IPS-NIHi7 (cell line): ENCODE data around the gene KIAA1755.

Experiments
- DNase-seq: peaks from one replicate; pipeline ENCODE4 v3.0.0; 2012; ENCODE audit warnings: mixed read lengths; ENCODE audit errors: extremely low spot score

Gene KIAA1755

GRCh38 chr20:38241201-38241600 lies 19.3 kb downstream of the KIAA1755 start:
- DNase-seq, result no peak

- no peak for DNase-seq
Observed at GRCh38 chr20:38239441-38239840, 21.1 kb downstream of the KIAA1755 start.

- DNase-seq, result no peak
Observed at GRCh38 chr20:38238829-38239228, 21.7 kb downstream of the KIAA1755 start.

GRCh38 chr20:38237381-38237780 lies 23.2 kb downstream of the KIAA1755 start:
- DNase-seq, result no peak

- no peak for DNase-seq
Observed at GRCh38 chr20:38231531-38232121, 28.9 kb downstream of the KIAA1755 start.

GRCh38 chr20:38230957-38231526 lies 29.5 kb downstream of the KIAA1755 start:
- DNase-seq, result no peak

- no peak for DNase-seq
Observed at GRCh38 chr20:38230253-38230551, 30.3 kb downstream of the KIAA1755 start.

- peak; percentile 65 for DNase-seq
Observed at GRCh38 chr20:38229376-38230252, 30.9 kb downstream of the KIAA1755 start.

- DNase-seq, result no peak
Observed at GRCh38 chr20:38228436-38228835, 32.1 kb downstream of the KIAA1755 start.

GRCh38 chr20:38227420-38228360 lies 32.8 kb downstream of the KIAA1755 start:
- no peak for DNase-seq

GRCh38 chr20:38226553-38226952 lies 34.0 kb downstream of the KIAA1755 start:
- no peak for DNase-seq

GRCh38 chr20:38225900-38226263 lies 34.7 kb downstream of the KIAA1755 start:
- DNase-seq, result no peak

- DNase-seq, result no peak
Observed at GRCh38 chr20:38225240-38225899, 35.2 kb downstream of the KIAA1755 start.

GRCh38 chr20:38224531-38224930 lies 36.0 kb downstream of the KIAA1755 start:
- no peak for DNase-seq

GRCh38 chr20:38223743-38224100 lies 36.8 kb downstream of the KIAA1755 start:
- no peak for DNase-seq

- no peak for DNase-seq
Observed at GRCh38 chr20:38222923-38223742, 37.4 kb downstream of the KIAA1755 start.

- peak; percentile 89 for DNase-seq
Observed at GRCh38 chr20:38222231-38222922, 38.2 kb downstream of the KIAA1755 start.

GRCh38 chr20:38221119-38221589 lies 39.4 kb downstream of the KIAA1755 start:
- DNase-seq, result peak; percentile 96

- DNase-seq, result no peak
Observed at GRCh38 chr20:38220587-38221118, 39.9 kb downstream of the KIAA1755 start.
